Measurements from ENCODE around the gene APOA5. TPM values are rescaled to one million over a fixed set of nuclear protein-coding genes. Genes with fewer than 3 reads are reported as not detected.

Gene APOA5
- total and polyA plus RNA-seq, 9 of the 15 experiments (the other 6 are each of a cell fraction or from before 2014, with no cell fraction given) = not detected

DNA sequence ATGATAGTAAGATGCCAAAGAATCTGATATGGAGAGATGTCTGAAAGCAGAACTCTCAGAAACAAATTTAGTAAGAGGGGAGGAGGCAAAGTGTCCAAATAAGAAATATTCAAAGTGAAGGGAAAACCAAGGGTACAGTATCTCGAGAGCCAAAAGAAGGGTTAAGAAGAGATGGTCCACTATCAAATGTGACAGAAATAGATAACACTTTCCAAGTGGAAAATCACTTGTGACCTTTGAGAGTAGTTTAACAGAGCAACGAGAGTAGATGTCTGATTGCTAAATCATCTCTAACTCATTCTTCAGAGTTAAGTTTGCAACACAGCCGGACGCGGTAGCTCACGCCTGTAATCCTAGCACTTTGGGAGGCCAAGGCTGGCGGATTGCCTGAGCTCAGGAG, 14.6 kb downstream of the APOA5 start (continued):
- TF ChIP-seq RREB1 (CRISPR knock-in tag; IDR thresholded peaks at IDR 0.05) = no peak
- TF ChIP-seq SIN3A (IDR thresholded peaks at IDR 0.05; ENCODE audit: borderline replicate concordance in 2 of 2, control insufficient read depth in 1 of 2, low read depth in 2 of 2, low read length in 2 of 2) = no peak
- TF ChIP-seq, protein P1, sequence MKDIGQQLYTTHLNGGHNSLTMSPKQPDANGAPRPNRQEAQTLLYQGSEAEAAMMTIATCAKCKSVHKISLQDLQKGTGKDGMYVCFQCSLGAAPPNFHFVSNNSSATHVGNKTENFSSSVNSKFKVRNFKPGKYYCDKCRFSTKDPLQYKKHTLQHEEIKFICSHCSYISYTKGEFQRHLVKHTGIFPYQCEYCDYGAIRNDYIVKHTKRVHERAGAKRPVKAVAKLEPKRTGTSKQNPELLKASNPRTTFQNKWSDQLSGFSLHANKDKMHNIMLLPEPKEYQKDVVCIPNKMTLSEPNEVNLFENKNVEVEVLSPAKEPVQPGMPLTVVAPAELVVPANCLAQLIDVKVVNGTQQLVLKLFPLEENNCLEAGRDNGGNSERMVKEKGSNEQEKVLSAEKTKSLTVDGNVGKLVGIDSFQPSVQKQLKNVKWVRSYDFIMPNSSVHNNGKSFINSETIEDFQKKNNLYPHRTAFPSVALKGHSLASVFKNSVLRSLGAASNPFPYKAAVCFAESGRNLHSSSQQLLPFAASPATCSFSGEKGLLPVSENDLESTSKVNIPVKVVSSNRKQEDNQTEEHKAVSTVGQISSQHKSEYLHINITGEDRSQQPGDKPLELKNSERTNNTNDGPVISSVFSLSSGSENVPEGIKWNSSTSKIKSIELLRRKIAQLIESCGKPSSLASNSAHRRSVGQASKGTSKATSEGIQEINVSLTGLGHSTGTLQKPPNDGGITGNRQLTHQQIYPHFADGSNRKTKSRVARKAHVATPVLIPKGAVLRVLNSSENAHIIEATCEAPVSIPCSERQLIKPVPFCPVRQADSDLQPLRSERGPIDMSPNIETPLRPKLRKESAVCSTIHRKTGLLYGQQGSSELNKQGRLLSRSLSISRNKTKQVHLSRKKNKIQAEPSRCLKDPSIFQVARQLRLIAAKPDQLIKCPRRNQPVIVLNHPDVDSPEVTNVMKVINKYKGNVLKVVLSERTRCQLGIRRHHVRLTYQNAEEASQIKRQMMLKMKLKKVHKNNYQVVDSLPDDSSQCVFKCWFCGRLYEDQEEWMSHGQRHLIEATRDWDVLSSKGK (CRISPR knock-in tag; IDR thresholded peaks at IDR 0.05) = no peak
- TF ChIP-seq POLR2A (conservative IDR thresholded peaks at IDR 0.05) = no peak
- TF ChIP-seq RBM39 (optimal IDR thresholded peaks at IDR 0.05; ENCODE audit: low read depth, low read length) = no peak
- no peak for TF ChIP-seq ZNF668 (CRISPR knock-in tag; IDR thresholded peaks at IDR 0.05)
- TF ChIP-seq, protein P2, sequence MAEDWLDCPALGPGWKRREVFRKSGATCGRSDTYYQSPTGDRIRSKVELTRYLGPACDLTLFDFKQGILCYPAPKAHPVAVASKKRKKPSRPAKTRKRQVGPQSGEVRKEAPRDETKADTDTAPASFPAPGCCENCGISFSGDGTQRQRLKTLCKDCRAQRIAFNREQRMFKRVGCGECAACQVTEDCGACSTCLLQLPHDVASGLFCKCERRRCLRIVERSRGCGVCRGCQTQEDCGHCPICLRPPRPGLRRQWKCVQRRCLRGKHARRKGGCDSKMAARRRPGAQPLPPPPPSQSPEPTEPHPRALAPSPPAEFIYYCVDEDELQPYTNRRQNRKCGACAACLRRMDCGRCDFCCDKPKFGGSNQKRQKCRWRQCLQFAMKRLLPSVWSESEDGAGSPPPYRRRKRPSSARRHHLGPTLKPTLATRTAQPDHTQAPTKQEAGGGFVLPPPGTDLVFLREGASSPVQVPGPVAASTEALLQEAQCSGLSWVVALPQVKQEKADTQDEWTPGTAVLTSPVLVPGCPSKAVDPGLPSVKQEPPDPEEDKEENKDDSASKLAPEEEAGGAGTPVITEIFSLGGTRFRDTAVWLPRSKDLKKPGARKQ (CRISPR knock-in tag; IDR thresholded peaks at IDR 0.05) = no peak
- TF ChIP-seq HLTF (IDR thresholded peaks at IDR 0.05) = no peak
- TF ChIP-seq LCOR (CRISPR knock-in tag; IDR thresholded peaks at IDR 0.05) = 0 out of 2 replicates have a peak, but pooled peaks have one; percentile 68
- no peak for TF ChIP-seq TSC22D4 (tag; IDR thresholded peaks at IDR 0.05)
- TF ChIP-seq ZNF785 (CRISPR knock-in tag; IDR thresholded peaks at IDR 0.05) = no peak
- TF ChIP-seq CLOCK (CRISPR knock-in tag; IDR thresholded peaks at IDR 0.05; ENCODE audit: borderline replicate concordance) = no peak
- TF ChIP-seq NR4A1 (CRISPR knock-in tag; IDR thresholded peaks at IDR 0.05) = no peak
- no peak for TF ChIP-seq NR4A1 (tag; IDR thresholded peaks at IDR 0.05)
- TF ChIP-seq HOXB6 (CRISPR knock-in tag; IDR thresholded peaks at IDR 0.05; ENCODE audit: borderline replicate concordance) = no peak
- TF ChIP-seq SNRNP70 (optimal IDR thresholded peaks at IDR 0.05; ENCODE audit: low read depth, low read length) = no peak

Data from K562 (cell line).